Bronchial epithelial cell (primary cell): ENCODE data around the gene TENM4. TPM values are rescaled to one million over a fixed set of nuclear protein-coding genes. Genes with fewer than 3 reads are reported as not detected.

ENCODE experiments used
- DNase-seq: peaks from one replicate; pipeline ENCODE4 v3.0.0-alpha.2; 2010; ENCODE audit warnings: low read depth
- FAIRE-seq: peaks from 2 replicates; lab custom pipeline; 2011; peaks lifted over from hg19 to GRCh38; lab: Jason Lieb, UNC
- H3K27me3 ChIP-seq: 2 replicates; pipeline ENCODE4 v1.5.1; 2011; ENCODE audit warnings: low read length; ENCODE audit not compliant: control insufficient read depth, insufficient read depth
- H3K36me3 ChIP-seq: 2 replicates; pipeline ENCODE4 v1.5.1; 2011; ENCODE audit warnings: low read length; ENCODE audit not compliant: control insufficient read depth, insufficient read depth
- H3K4me3 ChIP-seq: 2 replicates; pipeline ENCODE4 v1.5.1; 2011; ENCODE audit warnings: mild to moderate bottlenecking, low read depth, low read length, control low read depth
- CTCF ChIP-seq: IDR thresholded peaks from 2 replicates; pipeline ENCODE4 v1.5.1; 2011; ENCODE audit warnings: mild to moderate bottlenecking, moderate library complexity, low read length, control low read depth, inconsistent platforms; ENCODE audit not compliant: insufficient read depth, severe bottlenecking
- total RNA-seq: library from RNA; depleted of rRNA; stranded (reverse); fragments of >200 nt; gene quantifications from 2 replicates; pipeline ENCODE4 v1.2.1, GENCODE V29; 2014

The TENM4 gene
- total RNA-seq, 1 donor from 2014 or later, result 6.1 TPM

DNA sequence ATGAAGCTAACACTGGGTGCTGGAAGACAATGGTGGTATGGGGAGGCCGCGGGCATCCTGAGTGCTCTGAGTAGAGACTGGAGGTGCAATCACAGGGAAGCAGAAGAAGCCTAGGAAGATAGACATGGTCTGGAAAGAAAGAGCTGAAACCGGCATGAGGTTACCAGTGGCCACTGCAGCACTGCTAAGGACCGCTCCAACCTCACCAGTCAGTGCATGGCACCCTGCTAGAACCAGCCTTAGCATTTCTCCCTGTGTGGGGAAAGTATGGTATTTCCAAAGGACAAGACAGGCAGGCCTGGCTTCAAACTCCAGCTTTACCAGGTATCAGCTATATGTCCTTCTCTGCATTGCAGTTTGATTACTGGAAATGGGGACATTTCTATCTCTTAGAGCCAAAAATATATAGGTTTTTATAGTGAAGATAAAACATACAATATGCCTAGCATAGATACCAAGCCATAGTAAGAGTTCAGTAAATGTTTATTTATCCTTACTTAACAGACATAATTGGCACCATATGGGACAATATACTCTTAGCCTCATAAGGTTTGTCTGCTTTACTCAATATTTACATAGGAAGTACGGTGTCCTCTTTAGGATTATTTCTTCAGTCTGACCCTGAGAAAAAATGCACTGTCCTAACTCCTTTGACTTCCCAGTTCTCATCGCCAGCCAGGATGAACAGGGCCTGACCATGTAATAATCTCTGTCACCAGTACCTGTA, 231.1 kb downstream of the TENM4 start:
- Histone ChIP-seq H3K36me3 (no peaks in the 10 kb centered on the region), H3K27me3 (no peaks in the 10 kb centered on the region), H3K4me3 (no peak overlapping the region)
- FAIRE-seq (no peak), DNase-seq (no peak)
- no peak for TF ChIP-seq CTCF

- TF ChIP-seq CTCF, result no peak
- FAIRE-seq (no peak), DNase-seq (no peak)
- Histone ChIP-seq H3K36me3 (no peaks in the 10 kb centered on the region), H3K27me3 (no peaks in the 10 kb centered on the region), H3K4me3 (no peak overlapping the region)
Measured at GRCh38 chr11:79208126-79208525, 232.7 kb downstream of the TENM4 start.

- no peaks in the 10 kb centered on the region for H3K27me3 ChIP-seq
- H3K4me3 ChIP-seq, result no peak overlapping the region
- H3K36me3 ChIP-seq, result no peaks in the 10 kb centered on the region
- no peak for TF ChIP-seq CTCF
- DNase-seq (no peak), FAIRE-seq (no peak)
Measured at GRCh38 chr11:79206951-79207350, 233.9 kb downstream of the TENM4 start.

GRCh38 chr11:79205786-79206185, 235.0 kb downstream of the TENM4 start:
- H3K4me3 ChIP-seq, result no peak overlapping the region
- H3K36me3 ChIP-seq, result no peaks in the 10 kb centered on the region
- no peak for TF ChIP-seq CTCF
- FAIRE-seq, result no peak
- H3K27me3 ChIP-seq, result no peaks in the 10 kb centered on the region
- no peak for DNase-seq

GRCh38 chr11:79201677-79202347, 239.0 kb downstream of the TENM4 start:
- no peak for TF ChIP-seq CTCF
- H3K4me3 ChIP-seq, result no peak overlapping the region
- no peaks in the 10 kb centered on the region for H3K27me3 ChIP-seq
- no peaks in the 10 kb centered on the region for H3K36me3 ChIP-seq
- peak; percentile 21 for DNase-seq
- peak; percentile 28 for FAIRE-seq
